Measurements from ENCODE around the gene WDR64. TPM values are rescaled to one million over a fixed set of nuclear protein-coding genes. Genes with fewer than 3 reads are reported as not detected.

WDR64 gene
- total and polyA plus RNA-seq, 2 experiments from 2014 or later: not detected

GRCh38 chr1:241742084-241742483, 90.0 kb downstream of the WDR64 start:
- Histone ChIP-seq H3K4me1 (ENCODE audit: insufficient read depth) (no peaks in the 10 kb centered on the region), H3K4me2 (no peak overlapping the region), H2AFZ (no peak overlapping the region), H3K4me3 (no peak overlapping the region), H4K20me1 (replicated peaks; ENCODE audit: insufficient read depth) (no peaks in the 10 kb centered on the region), H3K27ac (ENCODE audit: low read depth) (no peak overlapping the region), H3K36me3 (ENCODE audit: insufficient read depth) (no peaks in the 10 kb centered on the region), H3K79me2 (replicated peaks; ENCODE audit: insufficient read depth) (no peaks in the 10 kb centered on the region), H3K27me3 (ENCODE audit: insufficient read depth) (no peaks in the 10 kb centered on the region), H3K9me2 (ENCODE audit: insufficient read depth) (0 out of 2 replicates have a peak, but pooled peaks cover 4% of the 10 kb centered on the region), H3F3A (replicated peaks; ENCODE audit: low read depth) (no peaks in the 10 kb centered on the region)
- Mint-ChIP-seq H3K36me3 (ENCODE audit: low read depth) (no peaks in the 10 kb centered on the region), H3K27me3 (ENCODE audit: insufficient read depth, low read depth, poor library complexity) (no peaks in the 10 kb centered on the region), H3K4me1 (peaks cover 3% of the 10 kb centered on the region; the same call in 1 of the 3 replicates), H3K9me3 (no peaks in the 10 kb centered on the region), H3K4me3 (no peak overlapping the region), H3K27ac (no peak overlapping the region)
- ATAC-seq (no peak), DNase-seq (ENCODE audit: low spot score) (no peak)
- TF ChIP-seq REST (IDR thresholded peaks at IDR 0.05; ENCODE audit: unreplicated experiment) (no peak), ZNF331 (CRISPR knock-in tag; IDR thresholded peaks at IDR 0.05; ENCODE audit: low read depth) (no peak)

GRCh38 chr1:241744591-241744990, 92.5 kb downstream of the WDR64 start:
- ATAC-seq: no peak
- Histone ChIP-seq H3K9me2 (ENCODE audit: insufficient read depth) (0 out of 2 replicates have a peak, but pooled peaks cover 4% of the 10 kb centered on the region), H3K4me2 (no peak overlapping the region), H3F3A (replicated peaks; ENCODE audit: low read depth) (no peaks in the 10 kb centered on the region), H3K79me2 (replicated peaks; ENCODE audit: insufficient read depth) (no peaks in the 10 kb centered on the region), H4K20me1 (replicated peaks; ENCODE audit: insufficient read depth) (no peaks in the 10 kb centered on the region), H3K4me1 (ENCODE audit: insufficient read depth) (peaks cover 9% of the 10 kb centered on the region; the same call in 1 of the 2 replicates), H3K36me3 (ENCODE audit: insufficient read depth) (no peaks in the 10 kb centered on the region), H2AFZ (no peak overlapping the region), H3K27me3 (ENCODE audit: insufficient read depth) (no peaks in the 10 kb centered on the region), H3K4me3 (no peak overlapping the region), H3K27ac (ENCODE audit: low read depth) (no peak overlapping the region)
- DNase-seq (ENCODE audit: low spot score): no peak
- Mint-ChIP-seq H3K36me3 (ENCODE audit: low read depth) (0 out of 3 replicates have a peak, but pooled peaks cover 4% of the 10 kb centered on the region), H3K4me1 (peaks cover 19% of the 10 kb centered on the region), H3K4me3 (no peak overlapping the region), H3K27me3 (ENCODE audit: insufficient read depth, low read depth, poor library complexity) (no peaks in the 10 kb centered on the region), H3K9me3 (no peaks in the 10 kb centered on the region), H3K27ac (no peak overlapping the region)
- no peak for TF ChIP-seq ZNF331 (CRISPR knock-in tag; IDR thresholded peaks at IDR 0.05; ENCODE audit: low read depth)
- no peak for TF ChIP-seq REST (IDR thresholded peaks at IDR 0.05; ENCODE audit: unreplicated experiment)
- no peak for TF ChIP-seq EZH2 (IDR thresholded peaks at IDR 0.05; ENCODE audit: low read depth, unreplicated experiment)
